Activated CD4-positive, alpha-beta T cell treated with anti-CD3 and anti-CD28 coated beads, Interleukin-2, Interleukin-4, amounts not matched to agents 100 ng/mL and 50 ng/mL, durations not matched to agents 16 hours and 8 hours (primary cell): Measurements from ENCODE around the gene ZNF571.

Experiments used
- DNase-seq: peaks from one replicate; pipeline ENCODE4 v3.0.0-alpha.2; 2020; ENCODE audit warnings: low spot score

The ZNF571 gene

DNA sequence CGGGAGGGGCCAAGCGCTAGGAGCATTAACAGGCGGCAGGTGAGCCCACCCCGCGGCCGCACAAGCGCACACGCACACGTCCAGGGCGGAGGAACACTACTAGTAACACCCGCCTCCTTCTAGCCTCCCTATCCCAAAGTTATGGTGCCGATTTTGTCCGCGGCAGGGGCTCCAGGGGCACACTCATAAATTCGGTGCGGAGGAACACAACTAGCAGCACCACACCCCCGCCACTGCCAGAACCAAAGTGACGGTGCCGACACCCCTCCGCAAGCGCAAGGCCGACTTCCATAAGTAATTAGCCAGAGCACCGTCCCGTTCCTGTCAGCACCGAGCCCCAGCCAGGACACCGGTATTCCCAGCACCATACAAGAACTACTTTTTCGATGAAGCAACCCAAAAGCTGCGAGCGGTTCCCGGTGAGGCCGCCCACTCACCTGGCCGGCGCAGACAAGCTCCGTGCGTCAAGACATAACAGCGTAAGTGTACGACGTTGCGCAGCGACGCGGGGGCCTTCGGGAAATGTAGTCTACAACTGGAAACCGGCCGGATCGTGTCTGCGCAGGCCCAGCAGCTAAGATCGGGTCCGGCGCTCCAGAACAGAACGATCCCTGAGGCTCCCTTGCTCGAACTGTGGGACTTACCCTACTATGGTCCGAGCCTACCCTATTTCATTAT lies at the start of gene ZNF571, which contains the start of gene ZNF540:
TSS of gene ZNF571 (minus strand) at position 489 of the 678 bp plus-strand sequence. CDS start 8,116 bp downstream, outside the sequence.
TSS of gene ZNF540 (plus strand) at position 573 of the 678 bp plus-strand sequence. CDS start 3,572 bp downstream, outside the sequence.
- peak; percentile 89 for DNase-seq

DNA sequence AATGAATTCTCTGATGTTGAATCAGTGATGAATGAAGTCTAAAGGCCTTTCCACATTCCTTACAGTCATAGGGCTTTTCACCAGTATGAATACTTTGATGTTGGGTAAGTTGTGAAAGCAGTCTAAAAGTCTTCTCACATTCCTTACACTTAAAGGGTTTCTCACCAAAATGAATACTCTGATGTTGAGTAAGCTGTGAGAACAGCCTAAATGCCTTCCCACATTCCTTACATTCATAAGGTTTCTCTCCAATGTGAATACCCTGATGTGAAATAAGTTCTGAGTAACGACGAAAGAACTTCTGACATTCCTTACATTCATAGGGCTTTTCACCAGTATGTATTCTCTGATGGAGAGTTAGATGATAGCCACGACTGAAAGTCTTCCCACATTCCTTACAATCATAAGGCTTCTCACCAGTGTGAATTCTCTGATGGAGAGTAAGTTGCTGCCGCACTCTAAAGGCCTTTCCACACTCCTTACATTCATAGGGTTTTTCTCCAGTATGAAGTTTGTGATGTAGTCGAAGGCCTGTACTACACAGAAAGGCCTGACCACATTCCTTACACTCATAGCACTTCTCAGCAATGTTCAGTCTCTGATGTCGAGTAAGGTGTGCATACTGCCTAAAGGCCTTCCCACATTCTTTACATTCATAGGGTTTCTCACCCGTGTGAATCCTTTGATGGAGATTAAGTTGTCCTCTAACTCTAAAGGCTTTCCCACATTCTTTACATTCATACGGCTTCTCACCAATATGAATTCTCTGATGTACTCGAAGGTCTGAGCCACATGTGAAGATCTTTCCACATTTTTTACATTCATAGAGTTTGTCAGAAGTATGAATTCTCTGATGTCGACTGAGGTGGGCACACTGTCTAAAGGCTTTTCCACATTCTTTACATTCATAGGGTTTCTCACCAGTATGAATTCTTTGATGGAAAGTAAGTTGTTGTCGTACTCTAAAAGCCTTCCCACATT lies 40.8 kb upstream of the ZNF571 start:
- no peak for DNase-seq

DNA sequence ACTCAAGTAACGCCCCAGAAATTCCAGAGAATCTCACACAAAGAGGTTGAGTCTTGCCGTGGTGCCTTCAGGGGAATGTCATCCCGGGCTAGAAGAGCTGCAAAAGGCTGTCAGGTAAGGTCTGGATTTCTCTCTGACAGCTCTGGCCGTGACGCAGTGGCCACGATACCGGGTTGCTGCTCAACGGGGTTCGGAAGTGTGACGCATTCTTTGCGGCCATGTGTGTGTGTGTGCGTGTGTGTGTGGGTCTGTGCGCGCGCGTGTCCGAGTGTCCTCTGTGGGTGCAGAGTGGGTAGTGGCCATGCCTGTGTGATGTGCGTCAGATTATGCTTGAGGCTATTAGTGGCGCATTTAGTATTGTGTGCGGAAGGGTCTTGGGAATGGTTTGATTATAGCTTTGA lies 390 bp upstream of the ZNF571 start:
- DNase-seq: peak; percentile 24

DNA sequence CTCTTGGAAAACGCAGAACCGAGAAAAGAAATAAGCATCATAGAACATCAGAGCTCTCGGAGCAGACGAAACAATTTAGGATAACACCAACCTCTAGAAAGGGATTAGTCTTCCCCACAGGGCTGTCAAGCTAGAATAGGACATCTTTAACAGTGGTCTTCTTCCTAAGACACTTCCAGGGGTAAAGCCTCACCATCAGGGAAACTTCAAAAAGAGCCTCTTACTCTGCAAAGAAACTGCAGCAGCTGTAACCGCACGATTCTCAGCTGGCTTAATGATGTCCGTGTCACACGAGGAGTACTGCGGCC lies 642 bp downstream of the ZNF571 start:
- DNase-seq: no peak

DNA sequence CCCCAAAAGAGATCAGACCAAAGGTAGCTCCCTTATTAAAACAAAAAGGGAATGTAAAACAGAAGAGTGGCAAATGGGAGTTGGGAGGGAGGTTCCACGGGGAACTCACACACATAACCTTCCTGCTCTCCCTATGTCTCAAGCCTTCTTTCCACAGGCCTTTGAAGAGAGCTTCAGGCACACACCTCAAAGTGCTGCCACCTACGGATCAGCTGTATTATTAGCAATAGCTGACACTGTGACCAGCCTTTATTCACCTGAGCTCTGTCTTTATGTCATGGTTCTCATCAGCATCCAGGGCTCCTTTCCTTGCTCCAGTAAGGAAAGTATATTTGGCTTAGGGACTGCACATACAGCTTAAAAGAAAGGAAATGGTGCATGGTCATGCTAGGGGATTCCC lies 11.3 kb downstream of the ZNF571 start:
- DNase-seq: no peak

DNA sequence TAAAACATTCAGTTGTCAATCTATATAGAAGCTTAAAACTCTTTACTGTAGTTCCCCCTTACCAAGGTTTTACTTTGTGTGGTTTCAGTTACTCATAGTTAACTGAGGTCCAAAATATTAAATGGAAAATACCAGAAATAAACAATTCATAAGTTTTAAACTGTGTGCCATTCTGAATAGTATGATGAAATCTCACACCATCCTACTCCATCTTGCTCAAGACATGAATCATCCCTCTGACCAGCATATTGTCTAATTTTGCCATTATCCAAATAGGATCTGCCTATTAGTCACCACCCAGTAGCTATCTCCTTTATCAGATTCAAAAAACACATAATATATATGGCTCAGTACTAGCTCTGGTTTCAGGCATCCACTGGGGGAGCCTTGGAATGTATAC lies 22.4 kb downstream of the ZNF571 start:
- no peak for DNase-seq

DNA sequence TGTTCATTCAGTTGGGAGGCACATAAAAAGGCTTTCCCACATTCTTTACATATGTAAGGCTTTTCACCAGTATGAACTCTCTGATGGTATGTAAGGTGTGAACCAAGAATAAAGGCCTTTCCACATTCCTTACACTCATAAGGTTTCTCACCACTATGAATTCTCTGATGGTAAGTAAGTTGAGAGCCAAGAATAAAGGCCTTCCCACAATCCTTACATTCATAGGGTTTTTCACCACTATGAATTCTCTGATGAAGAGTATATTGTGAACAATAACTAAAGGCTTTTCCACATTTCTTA lies 29.3 kb downstream of the ZNF571 start:
- no peak for DNase-seq

DNA sequence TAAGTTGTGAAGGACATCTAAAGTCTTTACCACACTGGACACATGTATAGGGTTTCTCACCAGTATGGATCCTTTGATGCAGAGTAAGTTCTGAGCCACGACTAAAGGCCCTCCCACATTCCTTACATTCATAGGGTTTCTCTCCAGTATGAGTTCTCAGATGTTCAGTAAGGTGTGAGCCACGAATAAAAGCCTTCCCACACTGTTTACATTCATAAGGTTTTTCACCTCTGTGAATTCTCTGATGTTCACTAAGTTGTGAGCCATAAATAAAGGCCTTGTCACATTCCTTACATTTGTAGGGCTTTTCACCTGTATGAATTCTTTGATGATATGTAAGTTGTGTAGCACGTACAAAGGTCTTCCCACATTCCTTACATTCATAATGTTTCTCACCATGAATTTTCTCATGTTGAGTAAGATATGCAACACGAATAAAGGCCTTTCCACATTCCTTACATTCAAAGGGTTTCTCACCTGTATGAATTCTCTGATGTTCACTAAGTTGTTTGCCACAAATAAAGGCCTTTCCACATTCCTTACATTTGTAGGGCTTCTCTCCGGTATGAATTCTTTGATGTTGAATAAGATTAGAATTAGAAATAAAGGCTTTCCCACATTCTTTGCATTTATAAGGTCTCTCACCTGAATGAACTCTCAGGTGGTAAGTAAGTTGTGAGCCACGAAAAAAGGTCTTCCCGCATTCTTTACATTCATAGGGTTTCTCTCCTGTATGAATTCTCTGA lies 29.8 kb downstream of the ZNF571 start:
- DNase-seq: no peak

DNA sequence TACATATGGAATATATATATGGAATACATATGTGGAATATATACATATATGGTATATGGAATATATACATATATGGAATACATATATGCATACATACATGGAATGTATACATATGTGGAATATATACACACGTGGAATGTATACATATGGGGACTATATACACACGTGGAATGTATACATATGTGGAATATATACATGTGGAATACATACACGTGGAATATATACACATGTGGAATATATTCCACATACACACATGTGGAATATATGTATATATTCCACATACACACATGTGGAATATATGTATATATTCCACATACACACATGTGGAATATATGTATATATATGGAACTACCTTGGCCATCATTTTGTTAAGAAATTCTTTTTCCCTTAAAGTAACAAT lies 31.1 kb downstream of the ZNF571 start:
- DNase-seq: no peak

DNA sequence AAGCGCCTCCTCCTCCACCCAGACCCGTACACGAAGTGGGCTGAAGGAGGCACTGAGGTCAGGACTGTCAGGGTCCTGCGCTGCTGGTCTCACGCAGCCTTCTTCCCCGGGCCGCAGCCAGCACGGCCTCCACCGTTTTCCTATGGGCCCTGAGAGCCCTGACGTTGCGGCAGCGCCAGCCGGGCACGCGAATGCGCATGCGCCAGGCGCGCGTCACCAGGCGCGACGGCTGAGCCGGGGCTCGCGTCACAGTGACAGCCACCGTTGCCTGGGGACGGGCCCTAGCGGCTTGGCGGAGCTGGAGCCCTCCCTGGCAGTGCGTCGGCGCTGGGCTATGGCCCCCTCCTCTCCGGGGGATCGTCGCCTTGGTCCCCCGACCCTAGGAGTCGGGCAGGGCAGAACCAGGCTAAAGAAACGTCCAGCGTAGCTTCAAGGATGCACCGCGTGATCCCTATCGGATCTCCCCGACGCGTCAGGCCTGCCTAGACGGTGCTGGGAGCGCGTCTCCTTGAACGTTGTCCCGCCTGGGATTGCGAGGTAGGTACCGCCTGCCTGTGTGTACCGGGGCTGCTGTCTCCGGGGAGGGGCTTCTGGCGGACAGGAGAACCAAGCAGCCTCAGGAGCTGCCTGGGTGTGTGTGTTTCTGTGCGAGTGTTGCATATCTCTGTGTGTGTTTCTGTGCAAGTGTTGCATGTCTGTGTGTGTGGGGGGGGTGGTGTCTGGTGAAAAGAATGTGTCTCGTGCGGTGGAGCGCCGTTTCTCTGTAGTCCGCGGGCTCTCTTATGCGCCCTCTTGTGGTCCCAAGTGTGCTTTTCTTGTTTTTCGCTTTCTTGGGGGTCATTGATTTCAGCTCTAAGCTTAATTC lies 43.2 kb downstream of the ZNF571 start:
- DNase-seq: peak; percentile 58

DNA sequence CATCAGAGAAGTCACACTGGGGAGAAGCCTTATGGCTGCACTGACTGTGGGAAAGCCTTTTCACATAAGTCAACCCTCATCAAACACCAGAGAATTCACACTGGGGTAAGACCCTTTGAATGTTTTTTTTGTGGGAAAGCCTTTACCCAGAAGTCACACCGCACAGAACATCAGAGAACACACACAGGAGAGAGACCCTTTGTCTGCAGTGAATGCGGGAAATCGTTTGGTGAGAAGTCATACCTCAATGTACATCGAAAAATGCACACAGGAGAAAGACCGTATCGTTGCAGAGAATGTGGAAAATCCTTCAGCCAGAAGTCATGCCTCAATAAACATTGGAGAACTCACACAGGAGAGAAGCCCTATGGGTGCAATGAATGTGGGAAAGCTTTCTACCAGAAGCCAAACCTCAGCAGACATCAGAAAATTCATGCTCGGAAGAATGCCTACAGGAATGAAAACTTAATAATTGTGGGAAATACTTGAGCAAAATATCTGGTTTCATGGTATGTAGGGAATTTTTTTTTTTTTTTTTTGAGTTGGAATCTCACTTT lies 57.1 kb downstream of the ZNF571 start:
- DNase-seq: no peak

DNA sequence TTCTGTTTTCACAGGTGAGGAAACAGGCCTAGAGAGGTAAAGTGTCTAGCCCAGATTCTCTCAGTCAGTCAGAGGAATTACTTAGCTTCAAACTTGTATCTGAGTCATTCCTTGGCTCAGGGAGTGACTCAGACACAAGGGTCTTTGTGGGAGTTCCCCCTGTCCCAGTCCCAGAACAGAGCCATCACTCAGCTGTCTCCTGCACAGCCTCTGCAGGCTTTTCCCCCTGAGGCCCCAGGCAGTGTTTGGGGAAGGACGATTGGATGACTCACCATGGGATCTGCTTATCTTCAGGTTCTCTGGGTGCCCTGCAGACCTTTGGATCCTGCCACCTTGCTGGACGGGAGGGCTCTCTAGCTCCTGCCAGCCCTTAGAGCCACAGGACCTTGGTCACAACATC lies 74.7 kb downstream of the ZNF571 start:
- DNase-seq: no peak
